ENCODE results near the gene KRT6C.

DNA sequence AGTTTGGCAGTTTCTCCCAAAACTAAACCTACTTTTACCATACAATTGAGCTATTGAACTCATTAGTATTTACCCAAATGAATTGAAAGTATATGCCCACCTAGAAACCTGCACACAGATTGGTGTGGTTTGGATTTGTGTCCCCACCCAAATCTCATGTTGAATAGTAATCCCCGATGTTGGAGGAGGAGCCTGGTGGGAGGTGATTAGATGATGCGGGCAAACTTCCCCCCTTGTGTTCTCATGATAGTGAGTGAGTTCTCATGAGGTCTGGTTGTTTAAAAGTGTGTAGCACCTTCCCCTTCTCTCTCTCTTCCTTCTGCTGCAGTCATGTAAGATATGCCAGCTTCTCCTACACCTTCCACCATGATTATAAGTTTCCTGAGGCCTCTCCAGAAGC, 4.0 kb upstream of the KRT6C start:
- TF ChIP-seq CTCF (IDR thresholded peaks at IDR 0.05; ENCODE audit: insufficient read depth, low read length, poor library complexity, severe bottlenecking): no peak
- no peak for TF ChIP-seq EZH2phosphoT487 (conservative IDR thresholded peaks at IDR 0.05; ENCODE audit: low read length)
